Hematopoietic multipotent progenitor cell treated with erythropoietin and hydrocortisone succinate and interleukin-3 and kit ligand, for 6 days (in vitro differentiated cells): ENCODE data around the gene KCNN4.
A peak's percentile ranks its signal among the peaks of the same experiment; 100 is the strongest.
"Not testable (repeated sequence)": the region's sequence is repeated elsewhere in the genome, so short reads cannot be mapped to it uniquely, and the experiment has no call there.

ENCODE experiments used
- DNase-seq: peaks from one replicate; pipeline ENCODE4 v3.0.0-alpha.2; 2015

KCNN4 gene

GRCh38 chr19:43780706-43781525 lies at the start of gene KCNN4:
Gene KCNN4 (minus strand): TSS chr19:43780973. CDS start chr19:43780861, 112 bp downstream.
- peak; percentile 81 for DNase-seq

DNA sequence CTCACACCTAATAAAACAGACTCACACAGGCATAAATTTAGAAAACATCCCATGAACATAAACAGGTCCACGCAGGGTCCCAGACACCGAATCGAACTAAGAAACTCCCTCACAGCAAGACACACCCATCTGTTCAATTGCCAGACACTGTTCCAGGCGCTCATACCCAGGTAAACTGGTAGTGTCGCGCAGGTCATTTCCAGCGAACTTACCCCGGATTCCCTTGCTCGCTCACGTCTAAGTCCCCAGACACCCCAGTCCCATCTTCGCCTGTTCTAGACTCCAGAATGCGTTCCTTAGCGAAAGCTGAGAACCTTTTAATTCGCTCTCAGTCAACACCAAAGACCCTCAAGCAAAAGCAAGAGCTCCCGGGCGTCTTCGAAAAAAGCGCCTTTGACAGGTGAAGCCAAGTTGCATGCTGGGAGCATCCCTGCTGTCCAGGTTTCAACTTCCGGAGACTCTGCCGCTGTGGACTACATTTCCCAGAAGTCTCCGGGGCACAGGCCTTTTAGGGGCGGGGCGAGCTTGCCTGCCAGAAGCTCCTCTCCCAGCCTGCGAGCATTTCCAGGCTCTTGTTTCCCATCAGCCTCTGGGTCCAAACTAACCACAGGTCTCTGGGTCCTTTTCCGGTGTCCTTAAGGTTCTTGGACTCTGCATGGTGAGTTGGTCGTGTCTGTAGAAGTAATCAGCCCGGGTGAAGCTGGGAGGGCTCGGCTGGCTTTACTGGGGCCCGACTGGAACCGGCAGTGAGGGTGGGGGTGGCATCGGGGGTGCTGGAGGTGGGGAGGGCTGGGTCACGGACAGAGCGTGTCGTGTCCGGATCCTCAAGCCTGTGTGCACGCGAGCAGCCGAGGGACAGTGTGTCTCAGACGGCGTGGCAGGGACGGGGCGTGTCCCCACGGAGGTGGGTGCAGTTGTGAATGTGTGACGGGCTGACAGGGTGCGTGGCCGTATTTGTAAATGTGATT lies 46.3 kb upstream of the KCNN4 start, which contains the start of gene ZNF283:
Gene ZNF283 (plus strand): TSS at position 535 of the 968 bp plus-strand sequence. CDS start 6,184 bp downstream, outside the sequence.
- DNase-seq = peak; percentile 96

DNA sequence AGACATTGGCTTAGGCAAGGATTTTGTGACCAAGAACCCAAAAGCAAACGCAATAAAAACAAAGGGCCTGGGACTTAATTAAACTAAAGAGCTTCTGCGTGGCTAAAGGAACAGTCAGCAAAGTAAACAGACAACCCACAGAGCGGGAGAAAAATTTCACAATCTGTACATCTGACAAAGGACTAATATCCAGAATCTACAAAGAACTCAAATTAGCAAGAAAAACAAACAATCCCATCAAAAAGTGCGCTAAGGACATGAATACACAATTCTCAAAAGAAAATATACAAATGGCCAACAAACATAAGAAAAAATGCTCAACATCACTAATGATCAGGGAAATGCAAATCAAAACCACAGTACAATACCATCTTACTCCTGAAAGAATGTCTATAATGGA lies 43.8 kb upstream of the KCNN4 start:
- not testable (repeated sequence) for DNase-seq

- not testable (repeated sequence) for DNase-seq
Measured at GRCh38 chr19:43823856-43824255, 43.1 kb upstream of the KCNN4 start.

GRCh38 chr19:43820884-43821215 lies 40.1 kb upstream of the KCNN4 start:
- DNase-seq = no peak

DNA sequence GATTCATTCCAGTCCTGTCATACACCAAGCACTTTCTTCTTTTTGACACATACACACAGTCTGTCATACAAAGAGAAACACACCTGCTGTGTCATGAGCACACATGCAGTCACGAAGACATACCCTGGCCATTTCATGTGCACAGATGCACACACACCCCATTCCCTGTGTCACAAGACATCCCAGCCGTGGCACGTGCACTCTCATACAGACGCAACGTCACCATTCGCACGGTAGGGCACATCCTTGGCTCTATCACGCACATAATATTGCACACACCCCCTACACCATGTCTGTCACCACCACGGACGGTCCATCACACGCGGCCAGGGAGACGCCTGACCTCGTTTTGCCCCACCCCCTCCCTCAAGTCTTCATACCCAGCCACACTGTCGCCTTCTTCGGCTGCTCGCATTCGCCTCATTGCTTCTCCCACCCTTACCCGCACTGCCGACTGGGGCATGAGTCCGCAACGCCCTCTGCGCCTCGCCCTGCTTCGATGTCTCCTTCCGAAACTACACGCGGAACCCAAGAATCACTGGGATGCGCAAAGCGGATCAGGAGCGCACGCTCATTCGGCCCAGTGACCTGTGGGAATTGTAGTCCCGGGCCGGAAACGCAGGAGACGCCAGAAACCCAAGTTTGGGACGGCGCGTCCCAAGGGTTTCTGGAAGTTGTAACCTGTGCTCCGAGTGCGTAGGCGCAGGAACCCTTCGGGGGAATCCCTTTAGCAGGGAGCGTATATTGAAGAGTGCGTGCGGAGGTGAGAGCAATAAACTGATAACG lies 39.5 kb upstream of the KCNN4 start:
- peak; percentile 52 for DNase-seq

DNA sequence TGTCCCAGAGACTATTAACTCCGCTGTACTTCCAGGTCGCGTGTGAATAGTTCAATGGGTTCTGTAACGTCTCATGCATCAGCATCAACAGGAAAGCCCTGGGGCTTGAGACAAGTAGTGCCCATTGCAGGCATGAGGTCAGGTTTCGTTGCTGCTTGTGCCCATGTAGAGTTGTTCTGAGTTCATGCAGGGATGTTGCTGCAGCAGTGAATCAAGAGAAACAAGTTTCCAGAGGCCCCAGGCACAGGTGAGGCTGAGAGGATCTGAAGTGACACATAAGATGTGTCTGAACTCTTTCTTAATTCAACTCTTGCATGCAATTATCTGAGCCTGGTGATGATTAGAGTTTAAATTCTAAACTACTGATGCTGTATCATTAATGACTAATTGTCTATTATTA lies 37.7 kb upstream of the KCNN4 start:
- no peak for DNase-seq

DNA sequence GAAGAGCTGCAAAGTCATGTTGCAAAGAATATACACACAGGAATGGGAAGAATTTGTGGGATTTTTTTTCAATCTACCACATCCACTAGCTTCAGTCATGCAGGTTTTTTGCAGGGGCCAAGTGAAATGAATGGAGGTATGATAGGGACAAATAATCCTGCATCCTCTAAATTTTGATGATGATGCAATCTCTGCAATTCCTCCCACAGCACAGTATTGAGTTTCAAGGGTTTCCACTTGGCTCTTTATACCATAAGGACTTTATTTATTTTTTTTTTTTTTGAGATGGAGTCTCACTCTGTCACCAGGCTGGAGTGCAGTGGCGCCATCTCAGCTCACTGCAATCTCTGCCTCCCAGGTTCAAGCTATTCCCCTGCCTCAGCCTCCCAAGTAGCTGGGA lies 36.7 kb upstream of the KCNN4 start:
- DNase-seq = not testable (repeated sequence)

- DNase-seq = no peak
Measured at GRCh38 chr19:43814663-43815352, 34.0 kb upstream of the KCNN4 start.

DNA sequence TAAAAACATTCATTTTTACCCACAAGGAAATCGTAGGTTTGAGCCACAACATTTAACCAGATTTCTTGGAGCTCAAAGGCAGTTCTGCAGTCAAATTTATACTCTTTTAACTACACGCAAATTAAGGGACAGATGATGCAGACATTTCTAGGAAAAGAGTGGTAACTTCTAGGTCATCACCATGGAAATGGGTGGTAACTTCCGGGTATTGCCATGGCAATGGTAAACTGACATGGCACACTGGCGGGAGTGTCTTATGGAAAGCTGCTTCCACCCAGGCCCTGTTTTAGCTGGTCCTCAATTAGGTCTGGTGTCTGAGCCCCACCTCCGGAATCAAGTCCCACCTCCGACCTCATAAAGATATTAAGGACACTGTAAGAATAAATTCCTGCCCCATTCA lies 31.9 kb upstream of the KCNN4 start:
- no peak for DNase-seq

DNA sequence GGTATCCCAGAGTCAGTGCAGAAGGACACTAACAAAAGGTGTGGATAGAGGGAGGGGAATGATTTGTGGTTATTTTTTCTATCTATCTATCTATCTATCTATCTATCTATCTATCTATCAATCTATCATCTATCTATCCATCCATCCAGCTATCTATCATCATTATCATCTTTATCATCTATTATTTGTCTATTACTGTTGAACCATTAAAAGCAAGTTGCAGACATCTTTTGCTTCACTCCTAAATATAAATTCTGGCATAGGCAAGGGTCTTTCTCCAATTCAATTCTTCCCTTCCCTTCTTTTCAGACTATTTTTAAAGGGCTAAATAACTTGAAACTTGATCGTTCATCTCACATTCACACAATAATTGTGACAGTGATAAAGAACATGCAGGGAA lies 31.5 kb upstream of the KCNN4 start:
- no peak for DNase-seq

DNA sequence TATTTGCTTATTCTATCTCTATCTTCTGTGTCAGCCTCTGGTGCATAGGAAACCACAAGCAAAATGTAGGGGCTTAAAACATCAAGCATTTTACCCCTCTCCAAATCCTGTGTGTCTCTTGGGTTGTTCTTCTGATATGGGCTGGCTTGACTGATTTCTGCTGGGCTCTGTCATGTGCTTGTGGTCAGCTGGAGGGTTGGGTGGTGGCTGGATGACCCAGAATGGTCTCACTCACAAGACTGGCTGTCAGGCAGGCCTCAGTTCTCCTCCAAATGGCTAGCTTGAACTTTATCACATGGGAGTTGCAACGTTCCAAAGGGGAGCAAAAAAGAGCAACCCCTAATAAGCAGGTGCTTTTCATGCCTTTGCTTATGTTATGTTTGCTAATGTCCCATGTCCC lies 31.1 kb upstream of the KCNN4 start:
- DNase-seq = no peak

GRCh38 chr19:43809762-43810696 lies 29.3 kb upstream of the KCNN4 start:
- peak; percentile 89 for DNase-seq

DNA sequence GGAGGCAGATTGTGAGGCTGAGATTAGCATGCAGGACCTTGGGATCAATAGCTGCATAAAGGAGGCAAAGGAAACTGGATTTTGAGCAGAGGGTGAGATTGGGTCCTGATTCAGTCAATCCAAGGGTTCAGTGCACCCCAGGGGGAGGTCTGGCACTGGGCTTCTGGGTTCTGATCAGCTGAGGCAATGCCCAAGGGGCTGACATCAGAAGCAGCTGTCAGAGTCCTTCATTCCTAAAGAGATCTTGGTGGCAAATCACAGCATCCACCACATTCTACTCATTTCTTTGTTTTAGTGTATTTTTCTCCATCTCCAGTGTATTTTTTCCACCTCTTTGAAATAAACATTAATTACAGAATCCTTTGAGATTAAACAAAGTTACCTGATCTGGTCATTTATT lies 26.9 kb upstream of the KCNN4 start:
- no peak for DNase-seq

- DNase-seq = no peak
Measured at GRCh38 chr19:43806848-43807247, 26.1 kb upstream of the KCNN4 start.

DNA sequence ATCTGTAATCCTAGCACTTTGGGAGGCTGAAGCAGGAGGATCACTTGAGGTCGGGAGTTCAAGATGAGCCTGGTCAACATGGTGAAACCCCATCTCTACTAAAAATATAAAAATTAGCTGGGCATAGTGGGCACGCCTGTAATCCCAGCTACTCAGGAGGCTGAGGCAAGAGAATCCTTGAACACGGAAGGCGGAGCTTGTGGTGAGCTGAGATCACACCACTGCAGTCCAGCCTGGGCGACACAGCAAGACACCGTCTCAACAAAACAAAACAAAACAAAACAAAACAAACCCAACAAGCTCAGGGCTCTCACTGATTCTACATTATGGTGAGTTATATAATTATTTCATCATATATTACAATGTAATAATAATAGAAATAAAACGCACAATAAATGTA lies 25.6 kb upstream of the KCNN4 start:
- not testable (repeated sequence) for DNase-seq

GRCh38 chr19:43804432-43804831 lies 23.7 kb upstream of the KCNN4 start:
- no peak for DNase-seq

DNA sequence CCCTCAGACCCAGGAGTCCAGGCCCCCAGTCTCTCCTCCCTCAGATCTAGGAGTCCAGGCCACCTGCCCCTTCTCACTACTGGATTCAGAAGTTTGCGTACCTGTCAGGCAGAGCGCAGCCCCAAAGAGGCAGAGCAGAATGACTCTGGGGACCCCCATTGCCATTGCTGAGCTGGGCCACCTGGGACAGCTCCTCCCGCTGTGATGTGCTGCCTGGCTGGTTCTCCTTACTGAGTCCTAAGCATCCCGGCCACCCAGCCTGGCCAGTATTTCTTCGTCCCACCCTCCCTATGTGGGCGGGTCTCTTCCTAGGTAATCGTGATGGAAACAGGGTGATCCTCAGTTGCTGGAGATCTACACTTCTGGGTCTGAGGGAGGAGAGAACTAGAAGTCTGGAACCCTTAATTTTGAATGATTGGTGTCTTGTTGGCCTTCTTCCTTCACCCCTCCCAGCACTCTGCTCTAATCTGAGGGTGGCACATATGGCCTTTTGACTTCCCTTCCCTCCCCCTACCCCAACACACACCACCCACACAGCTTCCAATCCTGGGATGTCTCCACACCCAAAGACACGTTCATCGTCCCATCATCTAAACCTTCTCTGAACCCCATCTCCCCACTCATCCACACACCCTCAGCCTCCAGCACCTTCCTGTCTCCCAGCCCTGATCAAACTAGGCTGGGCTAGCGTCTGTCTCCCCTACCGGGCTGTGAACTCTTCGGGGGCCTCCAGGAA lies 21.6 kb upstream of the KCNN4 start, which contains the start of gene LYPD5:
Gene LYPD5 (minus strand): TSS at position 232 of the 736 bp plus-strand sequence. CDS start 67 bp downstream, at position 165.
- no peak for DNase-seq

- no peak for DNase-seq
Measured at GRCh38 chr19:43799502-43800142, 18.8 kb upstream of the KCNN4 start.
